A673 (cell line): ENCODE measurements around the gene WDR49. TPM values are rescaled to one million over a fixed set of nuclear protein-coding genes. Genes with fewer than 3 reads are reported as not detected.
A peak's percentile ranks its signal among the peaks of the same experiment; 100 is the strongest.

Experiments
- BruUV-seq: library from RNA; stranded (reverse); fragments of 400-500 nt; replicated peaks from 2 replicates; lab custom pipeline; 2021; lab: Mats Ljungman, UMichigan
- CTCF ChIA-PET: fragments of 300-600 bp; sonication (Branson Sonifier 250); formaldehyde crosslinking; loops from one replicate; lab custom pipeline; 2022; ENCODE audit warnings: antibody characterized with exemption; lab: Charles Lee
- POLR2A ChIA-PET: fragments of 300-600 bp; sonication (Branson Sonifier 250); formaldehyde crosslinking; loops from one replicate; lab custom pipeline; 2022; ENCODE audit warnings: antibody characterized with exemption; ENCODE audit not compliant: low non-redundant PET; lab: Charles Lee
- DNase-seq: peaks from one replicate; pipeline ENCODE4 v3.0.0-alpha.2; 2015; ENCODE audit warnings: low spot score
- H3K27ac ChIP-seq: fragments of 200-600 bp; sonication (generic); 2 replicates; pipeline ENCODE4 v1.5.1; 2016; ENCODE audit warnings: mixed run types, low read depth, mild to moderate bottlenecking, mixed read lengths, antibody characterized with exemption, low read length; ENCODE audit not compliant: poor library complexity, severe bottlenecking
- H3K27me3 ChIP-seq: fragments of 200-600 bp; sonication (generic); replicated peaks from 2 replicates; pipeline ENCODE4 v1.6.1; 2017; ENCODE audit warnings: mixed run types, low read depth, mild to moderate bottlenecking, mixed read lengths, antibody characterized with exemption, low read length; ENCODE audit not compliant: insufficient read depth, poor library complexity
- H3K36me3 ChIP-seq: fragments of 200-600 bp; sonication (generic); 2 replicates; pipeline ENCODE4 v1.6.1; 2016; ENCODE audit warnings: mixed run types, mild to moderate bottlenecking, mixed read lengths, antibody characterized with exemption, low read length; ENCODE audit not compliant: insufficient read depth, poor library complexity, severe bottlenecking
- H3K4me1 ChIP-seq: fragments of 200-600 bp; sonication (generic); 2 replicates; pipeline ENCODE4 v1.6.1; 2017; ENCODE audit warnings: mixed run types, mild to moderate bottlenecking, mixed read lengths, antibody characterized with exemption, low read length; ENCODE audit not compliant: insufficient read depth, poor library complexity, severe bottlenecking
- H3K4me3 ChIP-seq: fragments of 200-600 bp; sonication (generic); 2 replicates; pipeline ENCODE4 v1.5.1; 2016; ENCODE audit warnings: low read depth, mixed run types, mild to moderate bottlenecking, mixed read lengths, low read length; ENCODE audit not compliant: poor library complexity, severe bottlenecking
- H3K9me3 ChIP-seq: fragments of 200-600 bp; sonication (generic); 2 replicates; pipeline ENCODE4 v1.6.1; 2016; ENCODE audit warnings: mixed run types, low read depth, mild to moderate bottlenecking, mixed read lengths, antibody characterized with exemption, low read length; ENCODE audit not compliant: poor library complexity, severe bottlenecking
- EZH2 ChIP-seq: fragments of 200-600 bp; sonication (generic); IDR thresholded peaks from 2 replicates; pipeline ENCODE4 v1.6.1; 2017; ENCODE audit warnings: borderline replicate concordance, low read depth, mild to moderate bottlenecking, mixed read lengths, antibody characterized with exemption, low read length; ENCODE audit not compliant: poor library complexity, severe bottlenecking
- intact Hi-C: fragments of 100-400 bp; cut with micrococcal nuclease; formaldehyde crosslinking; loops from one replicate; pipeline ENCODE4 v1.10.0; 2022; ENCODE audit not compliant: unreplicated experiment
- total RNA-seq: library from RNA; stranded (reverse); gene quantifications from 2 replicates; pipeline ENCODE4 v1.2.3, GENCODE V29; 2021
- TF ChIP-seq, protein P1 (sequence below): fragments of 300-800, 200-600 bp; sonication (generic); conservative IDR thresholded peaks from 2 replicates; pipeline ENCODE4 v1.5.1; 2017; ENCODE audit warnings: low read depth, mild to moderate bottlenecking, antibody characterized with exemption, low read length, moderate library complexity, mixed read lengths

The WDR49 gene
- total RNA-seq, 1 experiment from 2014 or later: not detected

DNA sequence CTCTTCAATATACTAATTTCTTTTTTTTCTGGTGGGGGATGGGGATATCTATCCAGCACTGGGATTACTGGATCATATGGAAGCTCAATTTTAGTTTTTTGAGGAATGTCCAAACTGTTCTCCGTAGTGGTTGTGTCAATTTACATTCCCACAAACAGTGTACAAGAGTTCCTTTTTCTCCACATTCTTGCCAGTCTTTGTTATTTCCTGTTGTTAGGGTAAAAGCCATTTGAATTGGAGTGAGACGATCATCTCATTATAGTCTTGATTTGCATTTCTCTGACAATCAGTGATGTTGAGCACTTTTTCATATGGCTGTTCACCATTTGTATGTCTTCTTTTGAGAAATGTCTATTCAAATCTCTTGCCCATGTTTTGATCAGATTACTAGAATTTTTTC lies 12.8 kb upstream of the WDR49 start:
- ChIA-PET CTCF (no interaction called here), POLR2A (no interaction called here)
- intact Hi-C loops: no loop called here
- no TSS peak for BruUV-seq
- Histone ChIP-seq H3K9me3 (no peaks in the 10 kb centered on the region), H3K4me3 (no peak overlapping the region), H3K27me3 (no peaks in the 10 kb centered on the region), H3K27ac (no peak overlapping the region), H3K4me1 (peaks cover 3% of the 10 kb centered on the region), H3K36me3 (no peaks in the 10 kb centered on the region)
- peak; percentile 43 for DNase-seq
- TF ChIP-seq, protein P1, sequence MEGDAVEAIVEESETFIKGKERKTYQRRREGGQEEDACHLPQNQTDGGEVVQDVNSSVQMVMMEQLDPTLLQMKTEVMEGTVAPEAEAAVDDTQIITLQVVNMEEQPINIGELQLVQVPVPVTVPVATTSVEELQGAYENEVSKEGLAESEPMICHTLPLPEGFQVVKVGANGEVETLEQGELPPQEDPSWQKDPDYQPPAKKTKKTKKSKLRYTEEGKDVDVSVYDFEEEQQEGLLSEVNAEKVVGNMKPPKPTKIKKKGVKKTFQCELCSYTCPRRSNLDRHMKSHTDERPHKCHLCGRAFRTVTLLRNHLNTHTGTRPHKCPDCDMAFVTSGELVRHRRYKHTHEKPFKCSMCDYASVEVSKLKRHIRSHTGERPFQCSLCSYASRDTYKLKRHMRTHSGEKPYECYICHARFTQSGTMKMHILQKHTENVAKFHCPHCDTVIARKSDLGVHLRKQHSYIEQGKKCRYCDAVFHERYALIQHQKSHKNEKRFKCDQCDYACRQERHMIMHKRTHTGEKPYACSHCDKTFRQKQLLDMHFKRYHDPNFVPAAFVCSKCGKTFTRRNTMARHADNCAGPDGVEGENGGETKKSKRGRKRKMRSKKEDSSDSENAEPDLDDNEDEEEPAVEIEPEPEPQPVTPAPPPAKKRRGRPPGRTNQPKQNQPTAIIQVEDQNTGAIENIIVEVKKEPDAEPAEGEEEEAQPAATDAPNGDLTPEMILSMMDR: no peak
- TF ChIP-seq EZH2: no peak

DNA sequence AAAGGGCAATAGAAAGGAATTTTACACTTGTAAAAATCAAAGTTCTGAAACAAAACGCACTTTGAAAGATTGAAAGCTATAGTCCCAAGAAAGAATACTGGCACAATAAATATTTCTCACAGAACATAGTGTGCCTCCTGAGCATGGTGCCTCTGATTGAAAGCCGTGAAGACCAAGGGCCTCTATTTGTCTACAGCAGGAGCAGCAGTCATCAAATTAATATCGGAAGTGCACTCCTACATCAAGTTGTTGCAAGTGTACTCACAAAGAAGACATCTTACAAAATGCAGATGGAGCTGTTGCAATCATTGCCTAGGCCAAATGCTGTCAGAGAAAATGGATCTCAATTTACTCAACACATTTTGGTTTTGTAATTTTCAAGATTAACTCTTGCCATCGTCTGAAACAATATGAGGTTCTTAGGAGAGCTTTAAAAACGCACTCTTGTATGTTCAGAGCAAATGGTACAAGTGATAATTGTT lies 9.2 kb upstream of the WDR49 start:
- POLR2A ChIA-PET: no interaction called here
- TF ChIP-seq EZH2: no peak
- TF ChIP-seq, protein P1: no peak
- peaks cover 3% of the 10 kb centered on the region for H3K4me1 ChIP-seq
- DNase-seq: no peak
- no peaks in the 10 kb centered on the region for H3K9me3 ChIP-seq
- CTCF ChIA-PET: no interaction called here
- intact Hi-C loops: no loop called here
- no peak overlapping the region for H3K4me3 ChIP-seq
- H3K27ac ChIP-seq: no peak overlapping the region
- H3K36me3 ChIP-seq: no peaks in the 10 kb centered on the region
- BruUV-seq: no TSS peak
- no peaks in the 10 kb centered on the region for H3K27me3 ChIP-seq

DNA sequence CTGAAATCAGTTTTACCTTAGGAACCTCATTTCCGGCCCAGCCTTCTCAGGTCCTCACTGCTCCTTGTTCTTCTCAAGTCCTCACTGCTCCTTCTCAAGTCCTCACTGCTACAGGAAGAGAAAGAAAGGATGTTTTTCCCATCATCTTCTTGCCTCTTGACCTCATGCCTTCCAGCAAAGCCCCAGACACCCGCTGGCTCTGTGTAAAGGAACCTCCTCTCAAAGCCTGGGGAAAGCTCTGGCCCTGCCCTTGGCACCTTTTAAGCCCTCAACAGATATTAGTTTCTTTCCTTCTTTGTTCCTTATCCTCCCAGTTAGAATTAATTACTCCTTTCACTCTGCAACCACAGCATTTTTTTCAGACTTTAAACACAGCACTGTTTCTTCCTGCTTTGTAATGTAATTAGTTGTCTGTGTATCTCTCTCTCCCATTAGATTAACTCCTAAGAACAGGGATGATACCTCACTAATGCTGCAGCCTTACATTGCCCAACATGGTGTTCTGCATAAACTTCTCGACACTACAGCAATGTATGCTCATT lies 4.0 kb upstream of the WDR49 start:
- ChIA-PET CTCF (no interaction called here), POLR2A (no interaction called here)
- Histone ChIP-seq H3K27ac (no peak overlapping the region), H3K4me1 (no peaks in the 10 kb centered on the region), H3K36me3 (no peaks in the 10 kb centered on the region), H3K4me3 (no peak overlapping the region), H3K27me3 (no peaks in the 10 kb centered on the region), H3K9me3 (no peaks in the 10 kb centered on the region)
- intact Hi-C loops: no loop called here
- no peak for DNase-seq
- BruUV-seq: no TSS peak
- no peak for TF ChIP-seq EZH2

DNA sequence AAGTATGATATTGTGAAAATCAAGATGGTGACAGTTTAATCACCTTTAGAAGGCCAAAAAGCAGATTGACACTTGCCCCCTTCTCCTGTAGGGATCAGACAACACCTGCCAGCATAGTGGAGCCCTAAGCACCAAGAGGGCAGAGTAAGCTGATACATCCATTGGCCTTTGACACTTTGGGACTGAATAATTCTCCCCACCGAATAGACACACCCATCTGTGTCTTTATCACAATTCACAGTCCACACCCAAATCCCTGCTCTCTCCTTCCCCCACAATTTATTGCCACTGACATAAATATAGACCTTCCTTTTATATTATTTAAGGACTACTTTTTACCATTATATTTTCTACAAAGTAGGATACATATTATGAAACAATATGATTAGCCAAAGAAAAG lies 3.1 kb upstream of the WDR49 start:
- Histone ChIP-seq H3K9me3 (no peaks in the 10 kb centered on the region), H3K4me1 (no peaks in the 10 kb centered on the region), H3K4me3 (no peak overlapping the region), H3K27me3 (no peaks in the 10 kb centered on the region), H3K36me3 (no peaks in the 10 kb centered on the region), H3K27ac (no peak overlapping the region)
- no TSS peak for BruUV-seq
- no peak for DNase-seq
- CTCF ChIA-PET: no interaction called here
- POLR2A ChIA-PET: no interaction called here
- no peak for TF ChIP-seq EZH2
- TF ChIP-seq, protein P1: no peak
- intact Hi-C loops: no loop called here
